ENCODE data around the gene COL4A2.

GRCh38 chr13:110368408-110368807, 61.3 kb downstream of the COL4A2 start:
- TF ChIP-seq POLR2AphosphoS5 (IDR thresholded peaks at IDR 0.05; ENCODE audit: borderline replicate concordance, low read depth, low read length), result no peak
- TF ChIP-seq EZH2 (IDR thresholded peaks at IDR 0.05), result no peak
- no peak for TF ChIP-seq FOXP2 (optimal IDR thresholded peaks at IDR 0.05; ENCODE audit: control extremely low read depth, extremely low read length, insufficient read depth)
